HTERT RPE-1 (cell line): ENCODE measurements around the gene HBA2.
"Not testable (repeated sequence)": the region's sequence is repeated elsewhere in the genome, so short reads cannot be mapped to it uniquely, and the experiment has no call there.

Experiments used
- in situ Hi-C: fragments of 300-500 bp; cut with MboI; formaldehyde crosslinking; loops from 4 replicates; pipeline ENCODE4 v1.14.3; 2020; ENCODE audit warnings: low sequenced_read_pairs

The HBA2 gene

DNA sequence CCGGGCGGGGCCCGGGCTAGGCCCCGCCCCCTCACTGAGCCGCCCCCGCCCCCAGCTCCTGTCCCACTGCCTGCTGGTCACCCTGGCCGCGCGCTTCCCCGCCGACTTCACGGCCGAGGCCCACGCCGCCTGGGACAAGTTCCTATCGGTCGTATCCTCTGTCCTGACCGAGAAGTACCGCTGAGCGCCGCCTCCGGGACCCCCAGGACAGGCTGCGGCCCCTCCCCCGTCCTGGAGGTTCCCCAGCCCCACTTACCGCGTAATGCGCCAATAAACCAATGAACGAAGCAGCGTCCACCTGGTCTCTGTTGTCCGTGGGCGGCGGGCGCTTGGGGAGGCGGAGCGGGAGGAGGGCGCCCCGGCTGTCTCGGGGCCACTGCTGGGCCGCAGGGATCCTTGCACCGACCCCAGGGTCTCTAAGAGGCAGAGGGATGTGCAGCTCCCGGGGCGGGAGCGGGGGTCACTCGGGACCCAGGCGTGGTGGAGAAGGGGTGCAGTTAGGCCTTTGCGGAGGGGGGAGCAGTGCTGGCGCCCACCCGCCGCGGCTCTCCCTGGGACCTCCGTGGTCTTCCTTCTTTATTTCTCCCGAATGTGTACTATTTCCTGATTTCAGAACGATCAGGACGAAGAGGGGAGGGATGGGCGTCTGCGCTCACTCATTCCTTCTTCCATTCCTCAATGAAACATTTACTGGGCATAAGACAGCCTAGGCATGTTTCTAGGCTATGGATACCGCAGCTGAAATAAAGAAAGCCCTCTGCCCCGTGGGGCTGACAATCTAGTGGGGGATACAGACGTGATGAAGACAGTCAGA is 18.3 kb upstream of the HBA2 start:
- in situ Hi-C loops = no loop called here

DNA sequence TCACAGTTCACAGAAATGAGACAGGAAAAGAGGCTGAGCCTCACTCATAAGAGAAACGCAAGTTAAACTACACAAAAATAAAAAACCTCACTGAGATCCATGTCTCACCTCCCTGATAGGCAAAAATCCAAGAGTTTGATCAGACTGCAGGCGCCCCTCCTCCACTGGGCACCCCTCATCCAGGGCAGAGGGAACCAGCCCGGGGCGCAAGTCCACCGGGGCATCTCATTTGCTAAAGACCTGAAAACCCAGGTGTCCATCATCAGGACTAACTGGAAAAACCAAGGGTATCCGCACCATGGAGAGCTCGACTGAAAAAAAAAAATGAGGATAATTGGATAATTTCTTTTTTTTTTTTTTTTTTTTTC is 17.7 kb upstream of the HBA2 start:
- in situ Hi-C loops = no loop called here

DNA sequence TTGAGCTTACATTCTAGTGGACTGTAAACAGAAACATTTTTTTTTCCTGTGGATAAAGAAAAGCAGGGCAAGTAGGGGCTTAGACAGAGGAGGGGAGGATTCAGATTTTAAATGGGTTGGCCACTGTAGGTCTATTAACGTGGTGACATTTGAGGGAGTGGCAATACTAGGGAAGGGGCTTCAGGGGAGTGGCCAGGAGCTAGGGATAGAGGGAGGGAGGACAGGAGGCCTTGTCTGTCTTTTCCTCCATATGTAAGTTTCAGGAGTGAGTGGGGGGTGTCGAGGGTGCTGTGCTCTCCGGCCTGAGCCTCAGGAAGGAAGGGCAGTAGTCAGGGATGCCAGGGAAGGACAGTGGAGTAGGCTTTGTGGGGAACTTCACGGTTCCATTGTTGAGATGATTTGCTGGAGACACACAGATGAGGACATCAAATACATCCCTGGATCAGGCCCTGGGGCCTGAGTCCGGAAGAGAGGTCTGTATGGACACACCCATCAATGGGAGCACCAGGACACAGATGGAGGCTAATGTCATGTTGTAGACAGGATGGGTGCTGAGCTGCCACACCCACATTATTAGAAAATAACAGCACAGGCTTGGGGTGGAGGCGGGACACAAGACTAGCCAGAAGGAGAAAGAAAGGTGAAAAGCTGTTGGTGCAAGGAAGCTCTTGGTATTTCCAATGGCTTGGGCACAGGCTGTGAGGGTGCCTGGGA is 13.4 kb upstream of the HBA2 start:
- in situ Hi-C loops = no loop called here

DNA sequence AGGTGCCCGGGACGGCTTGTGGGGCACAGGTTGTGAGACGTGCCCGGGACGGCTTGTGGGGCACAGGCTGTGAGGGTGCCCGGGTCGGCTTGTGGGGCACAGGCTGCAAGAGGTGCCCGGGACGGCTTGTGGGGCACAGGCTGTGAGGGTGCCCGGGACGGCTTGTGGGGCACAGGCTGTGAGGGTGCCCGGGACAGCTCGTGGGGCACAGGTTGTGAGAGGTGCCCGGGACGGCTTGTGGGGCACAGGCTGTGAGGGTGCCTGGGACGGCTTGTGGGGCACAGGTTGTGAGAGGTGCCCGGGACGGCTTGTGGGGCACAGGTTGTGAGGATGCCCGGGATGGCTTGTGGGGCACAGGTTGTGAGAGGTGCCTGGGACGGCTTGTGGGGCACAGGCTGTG is 12.4 kb upstream of the HBA2 start:
- in situ Hi-C loops = not testable (repeated sequence)

DNA sequence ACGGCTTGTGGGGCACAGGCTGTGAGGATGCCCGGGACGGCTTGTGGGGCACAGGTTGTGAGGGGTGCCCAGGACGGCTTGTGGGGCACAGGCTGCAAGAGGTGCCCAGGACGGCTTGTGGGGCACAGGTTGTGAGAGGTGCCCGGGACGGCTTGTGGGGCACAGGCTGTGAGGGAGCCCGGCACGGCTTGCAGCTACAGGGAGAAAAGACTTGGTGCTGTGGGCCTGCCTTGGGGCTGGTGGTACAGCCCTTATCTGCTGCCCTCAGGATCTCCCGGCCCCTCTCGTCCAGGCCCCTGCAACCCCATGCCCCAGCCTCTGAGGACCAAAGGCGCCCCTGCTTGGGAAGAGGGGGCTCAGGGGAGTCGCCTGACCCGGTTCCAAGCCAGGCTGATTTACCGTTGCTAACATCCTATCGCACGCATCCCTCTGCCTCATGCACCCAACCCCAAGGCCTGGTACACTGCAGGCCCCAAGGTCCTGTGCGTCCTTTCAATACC is 11.9 kb upstream of the HBA2 start:
- in situ Hi-C loops = no loop called here

DNA sequence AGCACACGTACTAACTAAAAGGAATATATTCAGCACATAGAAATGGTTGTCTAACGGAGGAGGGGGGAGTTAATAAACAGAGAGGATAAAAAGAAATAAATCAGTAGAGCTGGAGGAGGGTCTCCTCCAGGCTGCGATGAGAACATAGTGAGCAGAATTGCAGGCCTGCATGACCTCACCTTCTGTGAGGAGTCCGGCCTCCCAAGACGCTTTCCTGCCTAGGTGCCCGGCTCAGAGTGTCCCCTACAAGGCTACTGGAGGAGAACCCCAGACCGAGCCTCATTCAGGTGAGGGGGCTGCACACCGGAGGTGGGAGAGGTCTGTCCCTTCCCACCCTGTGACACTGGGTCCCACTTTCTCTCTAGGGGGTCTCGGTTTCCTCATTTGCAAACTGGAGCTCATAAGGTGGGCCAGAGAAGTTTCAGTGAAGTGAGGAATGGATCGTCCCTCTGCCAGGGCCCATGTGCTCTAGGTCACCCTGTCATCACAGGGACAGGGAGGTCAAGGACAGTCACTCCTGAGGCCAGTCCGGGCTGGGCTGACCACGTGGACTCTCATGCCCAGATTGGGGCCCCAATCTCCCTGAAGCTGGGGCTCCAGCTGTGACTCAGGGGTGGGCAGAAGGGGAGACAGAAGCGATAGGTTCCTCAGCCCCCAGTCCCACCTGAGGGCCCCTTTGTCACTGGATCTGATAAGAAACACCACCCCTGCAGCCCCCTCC is 10.2 kb upstream of the HBA2 start:
- in situ Hi-C loops = no loop called here

DNA sequence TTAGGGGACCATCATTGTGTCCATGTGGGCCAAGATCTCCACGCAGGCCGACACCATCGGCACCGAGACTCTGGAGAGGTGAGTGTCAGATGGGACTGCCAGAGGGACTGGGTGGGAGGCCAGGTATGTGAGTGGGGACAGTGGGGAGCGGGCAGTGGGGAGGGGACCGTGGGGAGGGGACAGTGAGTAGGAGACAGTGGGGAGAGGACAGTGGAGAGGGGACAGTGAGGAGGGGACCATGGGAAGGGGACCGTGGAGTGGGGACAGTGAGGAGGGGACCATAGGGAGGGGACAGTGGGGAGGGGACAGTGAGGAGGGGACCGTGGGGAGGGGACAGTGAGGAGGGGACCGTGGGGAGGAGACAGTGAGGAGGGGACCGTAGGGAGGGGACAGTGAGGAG is 9.5 kb upstream of the HBA2 start:
- in situ Hi-C loops = not testable (repeated sequence)

DNA sequence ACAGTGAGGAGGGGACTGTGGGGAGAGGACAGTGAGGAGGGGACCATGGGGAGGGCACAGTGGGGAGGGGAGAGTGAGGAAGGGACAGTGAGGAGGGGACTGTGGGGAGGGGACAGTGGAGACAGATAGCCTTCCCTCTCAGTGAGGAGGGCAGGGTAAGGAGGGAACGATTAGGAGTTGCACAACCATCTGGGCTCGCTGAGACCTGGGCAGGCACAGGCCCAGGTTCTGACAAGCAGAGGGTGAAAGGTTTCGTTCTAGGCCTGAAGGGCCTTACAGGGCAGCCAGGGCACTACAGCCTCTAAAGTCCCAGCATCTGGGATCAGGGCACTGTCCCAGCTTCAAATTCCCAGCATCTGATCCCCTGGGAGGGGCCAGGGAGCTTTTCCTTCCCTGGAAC is 9.0 kb upstream of the HBA2 start:
- in situ Hi-C loops = not testable (repeated sequence)

DNA sequence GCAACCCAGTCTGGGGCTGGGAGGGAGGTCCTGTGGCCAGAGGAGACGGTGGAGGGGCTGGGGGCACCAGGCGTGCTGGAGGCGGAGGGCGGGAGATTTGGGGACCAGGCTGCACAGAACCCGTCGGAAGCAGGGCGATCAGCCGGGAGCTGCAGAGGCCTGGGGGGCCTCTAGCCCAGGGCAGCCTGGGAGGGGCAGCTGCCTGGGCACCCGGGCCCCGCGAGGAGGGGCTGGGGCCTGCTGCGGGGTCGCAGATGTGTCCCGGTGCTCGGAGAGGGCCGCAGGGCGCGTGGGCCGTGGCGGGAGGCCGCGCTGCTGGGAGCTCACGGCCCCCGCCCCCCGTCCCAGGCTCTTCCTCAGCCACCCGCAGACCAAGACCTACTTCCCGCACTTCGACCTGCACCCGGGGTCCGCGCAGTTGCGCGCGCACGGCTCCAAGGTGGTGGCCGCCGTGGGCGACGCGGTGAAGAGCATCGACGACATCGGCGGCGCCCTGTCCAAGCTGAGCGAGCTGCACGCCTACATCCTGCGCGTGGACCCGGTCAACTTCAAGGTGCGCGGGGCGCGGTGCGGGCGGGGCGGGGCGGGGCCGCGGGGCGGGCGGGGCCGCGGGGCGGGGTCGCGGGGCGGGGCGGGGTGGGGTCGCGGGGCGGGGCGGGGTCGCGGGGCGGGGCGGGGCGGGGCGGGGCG is 8.4 kb upstream of the HBA2 start:
- in situ Hi-C loops = not testable (repeated sequence)

DNA sequence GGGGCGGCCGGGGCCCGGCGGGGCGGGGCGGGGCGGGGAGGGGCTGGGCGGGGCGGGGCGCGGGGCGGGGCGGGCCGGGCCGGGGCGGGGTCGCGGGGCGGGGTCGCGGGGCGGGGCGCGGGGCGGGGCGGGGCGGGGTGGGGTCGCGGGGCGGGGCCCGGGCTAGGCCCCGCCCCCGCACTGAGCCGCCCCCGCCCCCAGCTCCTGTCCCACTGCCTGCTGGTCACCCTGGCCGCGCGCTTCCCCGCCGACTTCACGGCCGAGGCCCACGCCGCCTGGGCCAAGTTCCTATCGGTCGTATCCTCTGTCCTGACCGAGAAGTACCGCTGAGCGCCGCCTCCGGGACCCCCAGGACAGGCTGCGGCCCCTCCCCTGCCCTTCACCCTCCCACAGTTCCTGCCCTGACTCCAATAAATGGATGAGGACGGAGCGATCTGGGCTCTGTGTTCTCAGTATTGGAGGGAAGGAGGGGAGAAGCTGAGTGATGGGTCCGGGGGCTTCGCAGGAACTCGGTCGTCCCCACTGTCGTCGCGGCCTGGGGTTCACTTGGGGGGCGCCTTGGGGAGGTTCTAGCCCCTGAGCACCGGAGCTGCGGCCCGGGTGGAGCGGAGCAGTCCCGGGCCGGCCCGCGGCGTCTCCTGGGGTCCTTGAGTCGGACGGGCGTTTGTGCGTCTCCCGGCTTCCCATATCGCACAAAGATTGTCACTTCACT is 7.7 kb upstream of the HBA2 start:
- in situ Hi-C loops = no loop called here

DNA sequence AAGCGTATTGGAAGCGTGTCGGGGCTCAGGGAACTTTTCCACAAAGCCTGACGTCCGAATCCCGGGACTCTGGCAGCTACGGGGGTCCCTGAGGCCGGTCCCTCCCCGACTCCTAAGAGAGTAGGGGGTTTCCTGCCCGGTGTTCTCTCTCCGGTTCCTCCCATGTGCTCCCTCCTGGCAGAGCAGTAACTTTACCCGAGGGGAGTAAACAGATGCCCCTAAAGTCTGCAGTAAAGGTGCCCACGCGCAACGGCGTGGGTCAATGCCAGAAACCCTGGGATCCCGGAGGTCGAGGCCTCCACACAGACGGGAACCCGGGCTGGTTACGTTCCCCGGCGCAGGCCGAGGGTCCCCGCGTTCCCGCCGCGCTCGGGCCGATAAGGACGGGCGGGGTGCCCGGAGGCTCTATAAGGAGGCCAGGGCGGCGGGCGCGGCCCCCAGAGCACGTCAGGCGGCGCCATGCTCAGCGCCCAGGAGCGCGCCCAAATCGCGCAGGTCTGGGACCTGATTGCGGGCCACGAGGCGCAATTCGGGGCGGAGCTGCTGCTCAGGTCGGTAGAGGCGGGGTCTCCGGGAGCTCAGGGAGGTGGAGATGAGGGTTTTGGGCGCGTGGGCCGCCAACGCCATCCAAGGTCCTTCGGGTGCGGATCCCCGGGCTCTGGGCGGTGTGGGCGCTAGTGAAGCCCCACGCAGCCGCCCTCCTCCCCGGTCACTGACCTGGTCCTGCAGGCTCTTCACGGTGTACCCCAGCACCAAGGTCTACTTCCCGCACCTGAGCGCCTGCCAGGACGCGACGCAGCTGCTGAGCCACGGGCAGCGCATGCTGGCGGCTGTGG is 6.9 kb upstream of the HBA2 start, which contains the start of gene HBM:
Gene HBM, plus strand, starts transcription at position 440 of the 836 bp plus-strand sequence. Its CDS starts 20 bp downstream, at position 460.
- in situ Hi-C loops = no loop called here

DNA sequence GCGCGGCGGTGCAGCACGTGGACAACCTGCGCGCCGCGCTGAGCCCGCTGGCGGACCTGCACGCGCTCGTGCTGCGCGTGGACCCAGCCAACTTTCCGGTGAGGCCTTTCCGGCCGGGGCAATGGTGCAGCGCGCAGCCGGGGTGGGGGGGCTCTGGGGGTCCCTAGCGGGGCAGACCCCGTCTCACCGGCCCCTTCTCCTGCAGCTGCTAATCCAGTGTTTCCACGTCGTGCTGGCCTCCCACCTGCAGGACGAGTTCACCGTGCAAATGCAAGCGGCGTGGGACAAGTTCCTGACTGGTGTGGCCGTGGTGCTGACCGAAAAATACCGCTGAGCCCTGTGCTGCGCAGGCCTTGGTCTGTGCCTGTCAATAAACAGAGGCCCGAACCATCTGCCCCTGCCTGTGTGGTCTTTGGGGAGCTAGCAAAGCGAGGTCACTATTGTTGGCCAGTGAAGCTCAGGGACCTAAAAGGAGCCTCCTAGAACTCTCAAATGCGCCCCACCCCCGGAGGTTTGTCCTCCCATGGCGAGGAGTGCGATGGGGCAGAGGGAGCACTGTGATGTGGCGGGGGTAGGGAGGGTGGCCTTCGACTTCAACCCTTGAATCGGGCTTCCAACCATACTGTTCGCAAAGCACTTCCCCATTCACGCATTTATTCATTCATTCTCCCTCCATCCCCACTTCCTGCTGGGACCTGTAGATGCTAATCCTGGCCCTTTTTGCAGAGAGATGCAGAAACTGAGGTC is 6.1 kb upstream of the HBA2 start:
- in situ Hi-C loops = no loop called here

DNA sequence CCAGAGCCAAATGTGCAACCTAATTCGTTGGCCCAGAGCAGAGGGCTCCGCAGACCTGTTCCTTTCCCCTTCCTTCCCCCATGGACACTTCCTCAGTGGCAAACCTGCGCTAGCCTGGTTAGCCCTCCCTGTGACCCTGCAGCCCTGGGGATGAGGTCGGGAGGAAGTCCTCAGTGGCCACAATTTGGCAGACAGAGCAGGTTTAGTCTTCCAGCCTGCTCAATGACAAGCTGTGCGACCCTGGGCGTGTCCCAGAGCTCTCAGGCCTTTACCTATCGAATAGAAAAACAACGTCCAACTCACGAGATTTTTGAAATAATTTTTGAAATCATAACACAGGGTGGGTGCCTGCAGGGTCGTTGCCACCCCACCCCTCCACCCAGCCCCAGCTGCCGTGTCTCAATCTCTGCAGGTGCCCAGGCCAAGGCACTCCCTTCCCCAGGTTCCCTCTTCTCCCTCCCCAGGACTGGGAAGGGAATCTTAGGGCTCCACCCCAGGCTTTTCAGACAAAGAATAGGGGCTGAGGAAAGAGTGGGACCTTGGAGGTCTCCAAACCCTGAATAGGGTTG is 5.5 kb upstream of the HBA2 start:
- in situ Hi-C loops = no loop called here

DNA sequence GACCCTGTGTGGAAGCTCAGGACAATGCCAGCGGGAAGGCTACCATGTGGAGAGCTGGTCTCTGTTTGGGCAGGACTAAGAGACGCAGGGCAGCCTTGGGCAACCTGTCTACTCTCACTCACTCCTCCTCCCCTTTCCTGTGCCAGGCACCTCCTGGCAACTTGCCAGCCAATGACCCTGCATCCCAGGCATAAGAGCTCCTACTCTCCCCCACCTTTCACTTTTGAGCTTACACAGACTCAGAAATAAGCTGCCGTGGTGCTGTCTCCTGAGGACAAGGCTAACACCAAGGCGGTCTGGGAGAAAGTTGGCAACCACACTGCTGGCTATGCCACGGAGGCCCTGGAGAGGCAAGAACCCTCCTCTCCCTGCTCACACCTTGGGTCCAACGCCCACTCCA is 4.3 kb upstream of the HBA2 start:
- in situ Hi-C loops = no loop called here

DNA sequence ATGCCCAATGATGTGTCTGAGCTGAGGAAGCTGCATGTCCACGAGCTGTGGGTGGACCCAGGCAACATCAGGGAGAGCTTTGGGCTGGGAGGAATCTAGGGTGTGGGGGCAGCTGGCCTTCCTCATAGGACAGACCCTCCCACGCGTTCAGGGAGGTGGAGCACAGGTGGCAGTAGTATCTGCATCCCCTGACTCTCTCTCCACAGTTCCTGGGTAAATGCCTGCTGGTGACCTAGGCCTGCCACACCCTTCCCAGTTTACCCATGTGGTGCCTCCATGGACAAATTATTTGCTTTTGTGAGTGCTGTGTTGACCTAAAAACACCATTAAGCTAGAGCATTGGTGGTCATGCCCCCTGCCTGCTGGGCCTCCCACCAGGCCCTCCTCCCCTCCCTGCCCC is 3.7 kb upstream of the HBA2 start:
- in situ Hi-C loops = no loop called here

DNA sequence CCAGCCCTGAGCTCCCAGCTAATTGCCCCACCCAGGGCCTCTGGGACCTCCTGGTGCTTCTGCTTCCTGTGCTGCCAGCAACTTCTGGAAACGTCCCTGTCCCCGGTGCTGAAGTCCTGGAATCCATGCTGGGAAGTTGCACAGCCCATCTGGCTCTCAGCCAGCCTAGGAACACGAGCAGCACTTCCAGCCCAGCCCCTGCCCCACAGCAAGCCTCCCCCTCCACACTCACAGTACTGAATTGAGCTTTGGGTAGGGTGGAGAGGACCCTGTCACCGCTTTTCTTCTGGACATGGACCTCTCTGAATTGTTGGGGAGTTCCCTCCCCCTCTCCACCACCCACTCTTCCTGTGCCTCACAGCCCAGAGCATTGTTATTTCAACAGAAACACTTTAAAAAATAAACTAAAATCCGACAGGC is 2.6 kb upstream of the HBA2 start:
- in situ Hi-C loops = not testable (repeated sequence)

DNA sequence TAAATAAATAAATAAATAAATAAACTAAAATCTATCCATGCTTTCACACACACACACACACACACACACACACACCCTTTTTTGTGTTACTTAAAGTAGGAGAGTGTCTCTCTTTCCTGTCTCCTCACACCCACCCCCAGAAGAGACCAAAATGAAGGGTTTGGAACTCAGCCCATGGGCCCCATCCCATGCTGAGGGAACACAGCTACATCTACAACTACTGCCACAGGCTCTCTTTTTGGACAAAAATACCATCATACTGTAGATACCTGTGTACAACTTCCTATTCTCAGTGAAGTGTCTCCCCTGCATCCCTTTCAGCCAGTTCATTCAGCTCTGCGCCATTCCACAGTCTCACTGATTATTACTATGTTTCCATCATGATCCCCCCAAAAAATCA is 1.9 kb upstream of the HBA2 start:
- in situ Hi-C loops = no loop called here

DNA sequence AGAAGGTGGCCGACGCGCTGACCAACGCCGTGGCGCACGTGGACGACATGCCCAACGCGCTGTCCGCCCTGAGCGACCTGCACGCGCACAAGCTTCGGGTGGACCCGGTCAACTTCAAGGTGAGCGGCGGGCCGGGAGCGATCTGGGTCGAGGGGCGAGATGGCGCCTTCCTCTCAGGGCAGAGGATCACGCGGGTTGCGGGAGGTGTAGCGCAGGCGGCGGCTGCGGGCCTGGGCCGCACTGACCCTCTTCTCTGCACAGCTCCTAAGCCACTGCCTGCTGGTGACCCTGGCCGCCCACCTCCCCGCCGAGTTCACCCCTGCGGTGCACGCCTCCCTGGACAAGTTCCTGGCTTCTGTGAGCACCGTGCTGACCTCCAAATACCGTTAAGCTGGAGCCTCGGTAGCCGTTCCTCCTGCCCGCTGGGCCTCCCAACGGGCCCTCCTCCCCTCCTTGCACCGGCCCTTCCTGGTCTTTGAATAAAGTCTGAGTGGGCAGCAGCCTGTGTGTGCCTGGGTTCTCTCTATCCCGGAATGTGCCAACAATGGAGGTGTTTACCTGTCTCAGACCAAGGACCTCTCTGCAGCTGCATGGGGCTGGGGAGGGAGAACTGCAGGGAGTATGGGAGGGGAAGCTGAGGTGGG is 657 bp downstream of the HBA2 start:
- in situ Hi-C loops = not testable (repeated sequence)
